Posterior vena cava (tissue), 2 donors: ENCODE results near the gene HINT2. TPM values are rescaled to one million over a fixed set of nuclear protein-coding genes. Genes with fewer than 3 reads are reported as not detected.

Experiments used
- DNase-seq: peaks from one replicate; pipeline ENCODE4 v3.0.0-alpha.2; 2020; ENCODE audit warnings: low spot score
- intact Hi-C, 2 donors: fragments of 100-400 bp; cut with DNase I; formaldehyde crosslinking; loops; one replicate each; pipeline versions ENCODE4 v1.14.1 to v1.14.2; 2022 to 2023
- long read RNA-seq, 2 donors: library from polyadenylated mRNA; unstranded; transcript quantifications; one replicate each; pipeline ENCODE4 v2.0.0, GENCODE V29; 2020 to 2021
- total RNA-seq, 2 donors: library from RNA; stranded (reverse); fragmentation: NEBNext Ultra II Directional; extraction: Animal tissue kit (Norgen Biotek cat#: 25700); gene quantifications; one replicate each; pipeline ENCODE4 v1.2.1, GENCODE V29; 2021
- donor health status: DM: yes; HTN: yes; CAD: no.
- donor health status: DM: yes; HTN: yes; CAD: no.

Gene HINT2
- total RNA-seq, result 10 to 100 TPM; 20.0 to 26.8 TPM
- long read RNA-seq, donor 1, transcript HINT2-201 (5 exons, 628 nt), result major isoform, 6 of 8 reads
- long read RNA-seq, donor 1, partial matches to known transcripts, result 1 of 8 reads
- long read RNA-seq, donor 1, other reads (novel, unspliced or antisense), result 1 of 8 reads
- long read RNA-seq, donor 2, partial matches to known transcripts, result 1 of 4 reads
- long read RNA-seq, donor 2, other reads (novel, unspliced or antisense), result 1 of 4 reads

DNA sequence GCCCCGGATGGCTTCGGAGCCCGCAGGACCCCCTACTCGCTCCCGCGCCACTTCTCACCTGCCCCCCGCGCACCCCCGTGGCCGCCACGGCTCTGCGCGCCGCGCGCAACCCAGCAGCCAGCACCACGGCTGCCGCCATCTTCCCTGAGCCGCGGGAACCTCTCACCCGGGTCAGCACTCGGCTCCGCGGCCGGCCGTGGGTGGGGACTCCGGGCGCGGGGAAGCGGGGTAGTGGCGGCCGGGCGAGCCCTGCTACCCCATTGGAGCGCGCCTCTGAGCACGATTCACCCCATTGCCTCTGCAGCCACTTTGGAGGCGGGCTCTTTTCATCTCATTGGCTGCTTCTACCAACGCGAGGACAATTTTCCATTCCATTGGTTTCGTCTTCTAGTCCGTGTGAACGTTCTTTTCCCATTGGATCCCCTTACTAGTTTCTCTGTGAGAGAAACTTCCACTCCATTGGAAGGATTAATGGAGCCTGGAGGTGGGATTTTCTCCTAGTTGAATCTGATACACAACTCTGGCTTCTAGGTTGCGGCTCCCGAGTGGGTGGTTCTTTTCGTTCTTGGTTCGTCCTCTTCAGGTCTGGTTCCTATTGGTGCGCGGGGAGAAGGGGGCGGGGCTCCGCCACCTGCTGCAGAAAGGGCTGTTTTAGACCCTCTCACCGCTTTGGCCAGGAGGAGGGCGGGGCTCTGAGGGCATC, at the start of gene HINT2:
Gene HINT2 (minus strand): TSS at position 202 of the 703 bp plus-strand sequence. CDS start 63 bp downstream, at position 139.
- peak; percentile 98 for DNase-seq
- intact Hi-C loops, result loop anchor here in 1 of 2 donors (10.0 kb wide), 1 partner anchor 150 kb away; the partner anchor contains the start of gene ARHGEF39

DNA sequence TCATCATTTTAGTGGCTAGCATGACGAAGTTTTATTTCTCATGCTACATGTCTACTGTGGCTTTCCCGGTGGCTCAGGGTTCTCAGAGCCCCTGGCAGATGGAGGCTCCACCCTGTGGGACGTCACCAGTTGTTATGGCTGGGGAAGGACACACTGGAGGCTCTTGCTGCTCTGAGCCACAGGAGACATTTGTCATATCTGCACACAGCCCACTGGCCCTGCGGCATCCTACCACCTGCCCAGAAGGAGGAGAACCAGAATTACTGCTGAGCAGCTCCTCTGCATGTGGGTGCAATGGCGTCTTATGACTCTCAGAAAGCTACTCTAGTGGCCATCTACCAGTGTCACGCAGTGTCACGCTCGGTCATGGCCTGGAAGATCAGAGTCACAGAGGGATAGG, 48.7 kb upstream of the HINT2 start:
- intact Hi-C loops, result no loop called here
- no peak for DNase-seq

DNA sequence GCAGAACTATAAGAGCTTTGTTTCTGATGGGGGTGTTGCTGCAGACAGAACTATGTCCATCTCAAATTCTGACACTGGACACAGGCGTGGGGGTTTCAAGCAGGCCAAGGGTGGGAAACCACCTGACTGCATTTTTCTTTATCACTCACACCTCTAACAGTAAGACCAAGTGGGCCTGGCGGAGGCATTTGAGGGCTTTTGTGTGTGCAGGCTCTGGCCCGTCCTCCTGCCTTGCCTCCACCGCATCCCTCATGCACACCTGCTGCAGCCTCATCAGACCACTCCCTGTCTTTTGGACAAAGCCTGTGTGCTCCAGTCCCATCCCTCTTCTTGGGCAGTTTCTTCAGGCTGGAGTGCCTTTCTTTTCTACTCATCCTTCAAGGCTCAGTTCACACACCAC, 47.5 kb upstream of the HINT2 start:
- intact Hi-C loops, result no loop called here
- no peak for DNase-seq

DNA sequence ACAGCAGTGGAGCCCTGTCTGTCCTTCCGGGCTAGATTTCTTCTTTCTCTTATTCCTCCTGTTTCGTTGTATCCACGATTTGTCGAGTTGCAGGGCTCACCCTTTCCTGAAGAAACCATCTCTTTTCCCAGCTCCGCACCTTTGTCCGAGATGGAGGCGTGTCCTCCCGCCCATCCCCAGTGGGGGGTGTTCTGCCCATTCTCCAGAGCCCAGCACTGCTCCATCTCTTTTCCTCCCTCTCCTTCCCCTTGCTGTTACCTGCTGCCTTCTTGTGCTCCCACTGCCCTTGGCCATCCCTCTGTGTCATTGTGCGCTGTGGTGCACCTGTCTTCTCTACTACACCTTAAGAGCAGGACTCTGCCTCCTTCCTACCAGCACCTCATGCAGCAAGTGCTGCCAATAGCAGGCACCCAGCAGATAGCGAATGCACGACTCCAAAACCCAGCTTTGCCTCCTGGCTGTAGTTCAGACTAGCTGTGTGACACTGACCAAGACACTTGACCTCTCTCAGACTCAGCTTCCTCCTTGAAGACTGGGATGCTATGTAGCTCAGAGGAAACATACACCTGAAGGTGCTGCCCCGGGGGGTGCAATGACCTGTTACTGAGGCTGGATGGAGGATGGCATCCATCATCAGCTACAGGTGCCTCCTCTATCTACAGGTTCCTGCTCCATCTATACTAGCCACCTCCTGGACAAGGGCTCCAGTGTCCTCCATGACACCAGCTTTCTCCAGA, 46.5 kb upstream of the HINT2 start:
- intact Hi-C loops, result no loop called here
- no peak for DNase-seq

DNA sequence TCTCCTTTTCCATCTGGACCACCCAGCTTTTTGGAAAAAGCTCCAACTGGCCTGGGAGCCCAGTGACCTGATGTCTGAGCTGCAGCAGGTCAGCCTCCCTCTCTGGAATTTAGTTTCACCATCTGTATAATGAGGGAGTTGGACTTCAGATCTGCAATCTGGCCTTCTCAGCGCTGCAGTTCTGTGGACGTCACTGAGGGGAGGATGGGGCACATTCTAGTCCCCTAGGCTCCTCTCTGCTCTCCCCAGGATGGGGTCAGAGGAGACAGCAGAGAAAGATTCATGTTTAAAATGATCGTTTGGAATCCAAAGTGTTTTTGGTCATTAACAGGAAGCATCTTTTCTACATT, 45.1 kb upstream of the HINT2 start:
- peak; percentile 49 for DNase-seq
- intact Hi-C loops, result no loop called here

DNA sequence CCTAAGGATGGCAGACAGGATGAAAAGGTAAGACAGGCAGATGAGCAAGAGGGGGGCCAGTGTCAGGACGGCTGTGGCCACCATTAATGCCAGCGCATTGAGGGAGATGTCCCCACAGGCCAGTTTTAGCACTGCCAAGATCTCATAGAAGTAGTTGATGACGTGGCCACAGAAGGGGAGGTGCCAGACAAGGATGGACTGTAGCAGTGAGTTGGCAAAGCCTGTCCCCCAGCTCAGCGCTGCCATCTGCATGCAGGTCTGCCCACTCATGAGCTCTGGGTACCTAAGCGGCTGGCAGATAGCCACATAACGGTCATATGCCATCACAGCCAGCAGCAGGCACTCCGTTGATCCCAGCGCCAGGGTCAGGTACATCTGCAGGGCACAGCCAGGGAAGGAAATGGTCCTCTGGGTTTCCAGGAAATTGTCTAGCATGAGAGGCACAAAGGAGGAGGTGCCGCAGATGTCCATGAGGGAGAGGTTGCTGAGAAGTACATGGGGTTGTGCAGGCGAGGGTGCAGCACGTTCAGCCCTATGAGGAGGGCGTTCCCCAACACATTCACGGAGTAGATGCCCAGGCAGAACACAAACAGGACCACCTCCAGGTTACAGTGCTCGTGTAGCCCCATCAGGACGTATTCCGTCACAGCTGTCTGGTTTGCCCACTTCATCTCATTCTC, 44.6 kb upstream of the HINT2 start:
- peak; percentile 79 for DNase-seq
- intact Hi-C loops, result no loop called here

DNA sequence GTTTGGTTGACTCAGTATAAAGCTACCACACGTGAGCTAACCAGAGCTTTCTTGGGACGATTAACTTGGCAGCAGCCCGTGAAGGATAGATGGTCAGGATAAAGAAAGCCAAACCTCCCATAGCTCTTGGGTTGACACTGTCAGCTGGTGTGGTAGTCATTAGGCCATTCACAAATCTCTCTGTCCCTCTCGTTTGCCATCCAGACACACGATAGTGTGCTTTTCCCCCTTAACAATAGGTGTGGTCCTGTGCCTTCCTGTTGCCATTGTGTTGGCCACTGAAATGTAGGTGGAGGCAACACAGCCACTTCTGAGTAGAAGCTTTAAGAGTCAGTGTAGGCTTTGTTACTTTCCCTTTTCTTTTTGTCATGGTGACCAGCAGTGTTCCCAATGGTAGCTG, 43.6 kb upstream of the HINT2 start:
- intact Hi-C loops, result no loop called here
- DNase-seq, result peak; percentile 30

DNA sequence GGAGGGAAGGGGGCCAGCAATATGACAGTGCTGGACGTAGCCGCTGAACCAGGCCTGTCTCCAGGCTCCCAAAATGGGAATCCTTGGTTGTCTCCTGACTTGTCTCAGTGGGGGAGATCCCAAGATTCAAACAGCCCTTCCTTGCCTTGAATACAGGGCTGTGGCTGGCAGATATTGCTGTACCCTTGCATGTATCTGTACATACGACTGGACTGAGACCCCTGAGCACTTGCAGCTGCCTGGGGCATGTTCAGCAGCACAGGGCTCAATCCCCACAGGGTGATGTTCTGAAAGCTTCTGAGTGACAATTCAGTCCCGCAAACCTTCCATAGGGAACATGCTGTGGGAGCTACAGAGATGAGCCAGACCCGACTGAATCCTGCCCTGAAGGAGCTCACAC, 42.0 kb upstream of the HINT2 start:
- intact Hi-C loops, result no loop called here
- peak; percentile 43 for DNase-seq

DNA sequence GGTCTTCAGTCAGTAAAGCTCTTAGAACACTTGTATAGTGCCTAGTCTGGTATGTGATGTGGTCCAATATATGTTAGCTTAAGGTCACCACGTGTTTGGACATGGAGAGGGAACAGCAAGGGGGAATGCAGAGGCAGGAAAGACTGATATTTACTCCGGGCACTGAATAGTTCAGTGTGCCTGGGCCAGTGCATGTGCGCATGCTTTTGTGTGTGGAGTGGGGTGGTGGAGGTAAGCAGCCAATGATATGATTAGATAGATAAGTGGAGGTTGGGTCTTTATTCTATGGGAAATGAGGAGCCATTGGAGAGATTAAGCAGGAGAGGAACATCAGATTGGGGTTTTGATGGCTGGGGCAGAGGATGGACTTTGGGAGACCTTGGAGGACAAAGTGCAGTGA, 41.4 kb upstream of the HINT2 start:
- no peak for DNase-seq
- intact Hi-C loops, result no loop called here

DNA sequence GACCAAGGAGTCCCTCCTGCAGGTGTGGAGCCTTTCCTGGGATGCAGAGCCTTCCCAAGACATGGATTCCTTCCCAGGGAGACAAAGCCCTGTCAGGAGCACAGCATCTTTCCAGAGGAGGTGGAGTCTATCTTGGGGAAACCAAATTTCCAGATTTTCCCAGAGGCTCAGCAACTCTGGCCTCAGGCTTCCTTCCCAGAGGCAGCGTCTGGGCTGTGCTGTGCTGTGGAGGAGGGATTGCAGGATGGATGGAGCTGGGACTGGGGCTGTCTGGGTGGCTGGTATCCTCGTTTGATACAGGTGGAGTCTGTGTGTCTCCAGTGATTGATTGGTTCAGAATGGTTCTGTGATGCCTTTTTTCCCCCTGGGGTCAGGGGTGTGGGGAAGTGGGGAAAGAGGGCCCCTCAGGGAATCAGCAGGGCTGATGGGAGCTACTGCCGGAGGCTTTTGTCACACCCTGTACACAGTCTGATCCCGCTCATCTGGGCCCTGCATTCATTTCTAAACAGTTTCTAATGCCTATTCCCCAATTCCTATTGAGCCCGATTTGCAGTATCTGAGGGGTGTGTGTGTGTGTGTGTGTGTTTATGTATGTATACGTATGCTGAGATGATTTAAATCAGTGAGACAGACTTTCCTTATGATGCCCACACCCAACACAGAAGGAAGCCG, 39.4 kb upstream of the HINT2 start:
- intact Hi-C loops, result no loop called here
- peak; percentile 26 for DNase-seq

DNA sequence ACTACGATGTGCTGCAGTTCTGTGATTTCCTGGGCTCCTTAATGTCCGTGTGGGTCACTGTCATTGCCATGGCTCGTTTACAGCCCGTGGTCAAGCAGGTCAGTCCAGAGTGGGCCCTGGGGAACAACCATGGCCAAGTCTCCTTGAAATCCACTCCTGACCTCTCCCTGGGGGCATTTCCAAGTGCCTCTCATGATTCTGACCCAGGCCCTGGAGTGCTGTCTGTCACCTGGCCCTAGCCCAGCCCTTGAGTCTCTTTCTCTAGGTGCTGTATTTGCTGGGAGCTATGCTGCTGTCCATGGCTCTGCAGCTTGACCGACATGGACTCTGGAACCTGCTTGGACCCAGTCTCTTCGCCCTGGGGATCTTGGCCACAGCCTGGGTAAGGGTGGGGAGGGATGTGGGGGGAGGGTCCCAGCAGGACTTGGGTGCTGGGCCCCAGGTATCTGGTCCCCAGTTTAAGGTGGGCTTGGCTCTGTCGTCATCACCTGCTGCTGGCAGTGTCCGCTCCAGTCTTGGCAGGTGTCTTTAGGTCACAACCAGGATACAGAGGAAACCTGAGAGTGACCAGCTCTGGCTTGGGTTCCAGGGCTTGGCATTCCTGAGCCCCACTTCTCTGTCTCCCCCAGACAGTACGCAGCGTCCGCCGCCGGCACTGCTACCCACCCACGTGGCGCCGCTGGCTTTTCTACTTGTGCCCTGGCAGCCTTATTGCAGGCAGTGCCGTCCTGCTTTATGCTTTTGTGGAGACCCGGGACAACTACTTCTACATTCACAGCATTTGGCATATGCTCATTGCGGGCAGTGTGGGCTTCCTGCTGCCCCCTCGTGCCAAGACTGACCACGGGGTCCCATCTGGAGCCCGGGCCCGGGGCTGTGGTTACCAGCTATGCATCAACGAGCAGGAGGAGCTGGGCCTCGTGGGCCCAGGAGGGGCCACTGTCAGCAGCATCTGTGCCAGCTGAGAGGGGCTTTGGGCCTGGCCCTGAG, 38.3 kb upstream of the HINT2 start:
- DNase-seq, result peak; percentile 80
- intact Hi-C loops, result no loop called here

DNA sequence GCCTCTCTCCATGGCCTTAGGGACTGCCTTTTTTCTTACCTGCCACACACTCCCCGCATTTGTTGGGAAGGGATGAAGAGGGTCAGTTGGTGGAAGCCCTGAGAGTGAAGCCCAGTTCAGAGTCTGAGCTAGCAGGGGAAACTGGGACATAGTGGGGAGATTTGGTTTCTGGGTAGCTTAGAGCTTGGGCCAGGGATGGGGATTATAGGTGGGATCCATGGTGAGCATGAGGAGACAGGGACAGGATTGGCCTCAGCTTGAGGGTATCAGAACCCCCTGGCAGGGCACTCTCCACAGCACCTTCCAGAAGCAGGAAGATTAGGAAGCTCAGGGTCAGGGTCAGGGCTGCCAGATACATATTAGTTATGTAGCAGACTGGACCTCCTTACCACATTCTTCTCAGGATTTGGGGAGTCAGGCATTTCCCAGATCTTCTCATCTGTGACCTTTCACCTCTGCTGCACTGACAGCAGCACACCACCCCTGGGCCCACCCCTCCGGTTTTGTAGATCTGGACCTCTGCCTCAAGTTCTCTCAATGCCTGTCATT, 37.5 kb upstream of the HINT2 start:
- intact Hi-C loops, result no loop called here
- DNase-seq, result peak; percentile 19

DNA sequence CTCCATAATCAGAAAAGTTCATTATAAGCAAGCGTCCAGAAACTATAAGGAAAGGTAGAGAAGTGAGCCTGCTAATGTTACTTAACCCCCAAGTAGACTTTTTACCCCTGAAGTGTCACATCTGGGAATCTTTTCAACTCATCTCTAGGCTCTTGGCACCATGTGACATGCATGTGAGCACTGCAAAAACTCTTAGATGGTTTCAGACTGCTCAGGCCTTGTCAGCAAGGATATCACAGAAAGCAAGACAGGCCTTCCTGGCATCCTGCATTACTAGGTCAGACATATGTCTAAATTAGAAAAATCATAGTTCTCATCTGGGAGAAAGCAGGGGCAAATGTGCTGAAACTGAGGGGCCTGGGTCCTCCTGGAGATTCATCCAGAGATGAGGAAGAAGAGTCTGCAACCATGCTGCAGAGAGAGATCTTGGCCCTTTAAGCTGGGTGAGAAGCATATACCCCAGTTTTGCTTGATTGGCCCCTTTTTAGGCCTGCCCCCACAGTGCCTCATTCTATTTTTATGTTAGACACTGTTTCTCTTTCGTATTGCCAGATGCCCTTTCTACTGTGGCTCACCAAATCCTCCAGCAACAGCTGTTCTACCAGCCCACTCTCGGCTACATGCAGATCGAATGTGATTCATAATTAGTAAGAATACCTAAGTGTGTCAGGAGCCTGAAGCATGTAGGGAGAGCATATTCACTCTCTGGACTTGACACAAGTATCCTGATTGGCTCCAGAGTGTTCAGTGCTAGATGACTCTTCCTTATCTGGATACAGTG, 33.1 kb upstream of the HINT2 start:
- intact Hi-C loops, result loop anchor here (1.0 to 10.0 kb wide), 2 partner anchors 56 to 743 kb away; partner anchors contain the start of gene STOML2 (in 1 of the 2)
- DNase-seq, result no peak

DNA sequence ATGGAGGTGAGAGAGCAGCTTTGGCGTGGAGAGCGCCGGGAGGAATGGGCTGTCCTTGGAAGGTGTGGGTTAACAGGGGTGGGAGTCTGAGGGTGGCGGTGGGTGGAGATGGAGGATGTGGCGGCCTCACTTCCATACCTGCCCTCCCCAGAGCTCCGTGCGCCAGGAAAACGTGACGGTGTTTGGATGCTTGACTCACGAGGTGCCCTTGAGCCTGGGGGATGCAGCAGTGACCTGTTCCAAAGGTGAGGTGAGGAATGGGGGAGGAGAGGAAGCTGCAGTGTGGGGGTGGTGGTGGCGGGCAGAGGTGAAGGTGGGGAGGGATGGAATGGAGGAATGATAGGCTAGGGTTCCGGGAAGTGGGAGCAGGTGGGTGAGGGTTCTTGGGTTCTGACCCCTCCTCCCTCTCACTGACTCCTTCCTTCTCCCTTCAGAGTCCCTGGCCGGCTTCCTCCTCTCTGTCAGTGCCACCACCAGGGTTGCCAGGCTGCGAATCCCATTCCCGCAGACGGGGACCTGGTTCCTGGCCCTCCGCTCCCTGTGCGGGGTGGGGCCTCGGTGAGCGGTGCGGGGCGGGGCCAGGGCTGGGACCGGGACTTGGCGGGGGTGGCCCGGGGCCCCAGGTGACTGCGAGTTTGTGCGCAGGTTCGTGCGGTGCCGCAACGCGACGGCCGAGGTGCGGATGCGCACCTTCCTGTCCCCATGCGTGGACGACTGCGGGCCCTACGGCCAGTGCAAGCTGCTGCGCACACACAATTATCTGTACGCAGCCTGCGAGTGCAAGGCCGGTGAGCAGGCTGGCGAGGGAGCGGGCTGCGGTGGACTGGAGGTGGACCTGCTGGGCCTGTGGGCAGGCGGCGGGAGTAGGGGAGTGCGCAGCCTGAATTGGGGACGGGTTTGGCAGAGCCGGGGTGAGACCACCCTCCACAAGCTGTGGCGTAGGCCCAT, 31.3 kb upstream of the HINT2 start:
- intact Hi-C loops, result loop anchor here in 1 of 2 donors (10.0 kb wide), 1 partner anchor 741 kb away; the partner anchor contains the start of gene STOML2
- DNase-seq, result peak; percentile 68

DNA sequence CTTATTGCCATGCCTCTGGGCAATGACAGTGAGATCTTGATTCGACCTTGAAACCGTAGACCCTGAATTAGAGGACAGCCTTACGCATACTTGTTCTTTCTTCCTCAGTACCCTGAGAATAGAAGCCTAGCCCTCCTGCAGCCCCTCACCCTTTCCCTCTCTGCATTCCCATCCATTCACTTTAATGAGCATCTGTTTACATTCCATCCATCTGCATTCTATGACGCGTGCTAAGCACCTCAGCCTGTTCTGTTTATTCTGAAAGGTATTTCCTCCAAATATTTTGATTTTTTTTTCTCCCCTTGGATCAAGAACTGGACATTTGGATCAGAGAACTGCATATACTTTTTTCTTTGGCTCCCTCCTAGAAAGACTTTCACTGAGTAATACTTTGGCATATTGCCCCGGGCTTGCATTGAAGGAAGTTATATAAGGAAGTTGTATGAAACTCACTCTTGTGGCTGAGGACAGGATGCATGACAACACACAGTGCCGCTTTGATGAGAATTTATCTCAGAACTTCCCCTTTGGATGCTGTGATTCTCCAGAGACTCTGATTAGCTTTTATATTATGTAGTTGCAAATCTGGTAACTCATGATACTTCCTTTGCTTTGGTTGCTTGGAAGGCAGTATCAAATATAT, 29.9 kb upstream of the HINT2 start:
- DNase-seq, result peak; percentile 25
- intact Hi-C loops, result loop anchor here in 1 of 2 donors (10.0 kb wide), 1 partner anchor 740 kb away; the partner anchor contains the start of gene STOML2
